NB4 (cell line): ENCODE data around the gene NR5A1.

Experiments
- DNase-seq: peaks from one replicate; pipeline ENCODE4 v3.0.0; 2010; ENCODE audit warnings: low read depth
- H3K4me3 ChIP-seq: one replicate; pipeline ENCODE4 v1.5.1; 2011; ENCODE audit warnings: mild to moderate bottlenecking, low read depth, low read length, moderate library complexity
- CTCF ChIP-seq: IDR thresholded peaks from one replicate; pipeline ENCODE4 v1.5.1; 2012; ENCODE audit warnings: low read depth, low read length
- MAX ChIP-seq: IDR thresholded peaks from 2 replicates; pipeline ENCODE4 v1.6.1; 2011; ENCODE audit warnings: low read depth, low read length
- MYC ChIP-seq: IDR thresholded peaks from 2 replicates; pipeline ENCODE4 v1.6.1; 2011; ENCODE audit warnings: low read depth, low read length
- POLR2A ChIP-seq: IDR thresholded peaks from 2 replicates; pipeline ENCODE4 v1.6.1; 2011; ENCODE audit warnings: mild to moderate bottlenecking; ENCODE audit not compliant: insufficient read length; ENCODE audit errors: extremely low read depth

Gene NR5A1

GRCh38 chr9:124502711-124503702 is 4.2 kb downstream of the NR5A1 start:
- DNase-seq: no peak
- TF ChIP-seq POLR2A (no peak), MYC (no peak), MAX (no peak), CTCF (no peak)

GRCh38 chr9:124501771-124502320 is 5.4 kb downstream of the NR5A1 start:
- TF ChIP-seq CTCF: no peak
- TF ChIP-seq MAX: no peak
- TF ChIP-seq MYC: no peak
- TF ChIP-seq POLR2A: no peak
- no peak for DNase-seq
- no peak overlapping the region for H3K4me3 ChIP-seq

More at GRCh38 chr9:124502711-124503702, 4.2 kb downstream of the NR5A1 start:
- H3K4me3 ChIP-seq: no peak overlapping the region

GRCh38 chr9:124500796-124501611 is 6.2 kb downstream of the NR5A1 start:
- TF ChIP-seq POLR2A (no peak), CTCF (no peak), MYC (no peak), MAX (no peak)
- no peak overlapping the region for H3K4me3 ChIP-seq
- no peak for DNase-seq

- no peak for TF ChIP-seq MAX
- no peak for DNase-seq
- no peak overlapping the region for H3K4me3 ChIP-seq
These were observed 7.0 kb downstream of the NR5A1 start for GRCh38 chr9:124500028-124500795.

GRCh38 chr9:124499216-124499615 is 8.0 kb downstream of the NR5A1 start:
- no peak for DNase-seq
- TF ChIP-seq MYC: no peak
- TF ChIP-seq POLR2A: no peak
- TF ChIP-seq MAX: no peak
- no peak for TF ChIP-seq CTCF
- H3K4me3 ChIP-seq: no peak overlapping the region
